ENCODE measurements around the gene RHBDL1.

The RHBDL1 gene

DNA sequence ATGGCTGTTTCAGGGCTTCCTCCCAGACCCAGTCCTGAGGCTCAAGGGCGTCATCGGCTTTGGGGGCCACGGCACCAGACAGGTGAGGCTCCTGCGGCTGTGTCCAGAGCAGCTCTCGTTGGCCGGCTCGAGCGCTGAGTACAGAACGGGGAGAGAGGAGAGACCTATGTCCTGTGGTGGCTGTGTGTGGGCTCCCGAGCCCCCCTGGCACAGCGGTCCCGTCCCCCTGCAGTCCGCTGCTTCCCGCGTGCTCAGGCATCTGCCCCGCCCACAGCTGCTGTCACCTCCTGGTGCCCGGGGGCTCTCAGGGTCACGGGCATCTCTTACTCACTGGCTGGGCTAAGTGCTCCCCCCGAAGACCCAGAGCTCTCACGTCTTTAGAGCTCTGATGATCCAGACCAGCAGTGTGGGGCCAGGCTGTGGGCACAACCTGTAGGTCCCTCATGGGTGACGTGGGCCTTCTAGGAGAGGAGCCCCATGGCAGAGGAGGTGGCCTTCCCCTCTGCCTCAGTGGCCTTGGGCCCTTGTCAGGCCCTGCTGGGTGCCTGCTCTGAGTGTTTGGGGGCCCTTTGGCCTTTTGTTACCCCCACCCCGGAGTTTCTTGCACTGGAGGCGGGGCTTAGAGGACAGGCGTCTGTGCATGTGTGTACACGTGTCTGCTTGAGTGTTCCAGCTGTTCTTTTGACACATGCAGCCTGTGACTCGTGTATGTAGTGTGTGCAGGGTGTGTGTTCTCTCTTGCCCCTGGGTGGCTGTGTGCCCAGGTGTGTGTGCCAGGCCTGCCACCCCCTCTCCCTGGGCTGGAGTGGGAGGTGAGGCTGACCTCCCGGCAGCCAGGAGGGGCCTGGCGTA lies 22.8 kb upstream of the RHBDL1 start:
- DNase-seq (ENCODE audit: low read depth, low spot score) = no peak

- DNase-seq (ENCODE audit: low read depth, low spot score) = no peak
Measured at GRCh38 chr16:654034-654433, 21.4 kb upstream of the RHBDL1 start.

DNA sequence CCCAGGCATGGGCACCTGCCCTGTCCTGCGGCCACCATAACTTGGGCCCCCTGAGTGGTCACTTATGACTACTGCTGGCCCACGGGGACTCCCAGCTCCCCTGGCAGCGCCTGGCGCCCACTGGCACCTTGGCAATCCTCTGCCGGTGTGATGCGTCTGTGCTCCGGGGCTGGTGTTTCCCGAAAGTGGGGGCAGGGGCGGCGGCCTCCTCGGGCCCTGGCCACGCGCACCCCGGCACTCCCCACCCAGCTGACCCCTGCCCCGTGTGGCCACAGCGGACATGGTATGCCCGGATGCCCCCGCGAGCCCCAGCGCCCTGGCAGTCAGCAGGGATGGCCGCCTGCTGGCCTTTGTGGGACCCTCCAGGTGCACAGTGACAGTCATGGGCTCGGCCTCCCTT lies 18.0 kb upstream of the RHBDL1 start:
- no peak for DNase-seq (ENCODE audit: low read depth, low spot score)

GRCh38 chr16:658679-659571 lies 16.5 kb upstream of the RHBDL1 start:
- no peak for DNase-seq (ENCODE audit: low read depth, low spot score)

DNA sequence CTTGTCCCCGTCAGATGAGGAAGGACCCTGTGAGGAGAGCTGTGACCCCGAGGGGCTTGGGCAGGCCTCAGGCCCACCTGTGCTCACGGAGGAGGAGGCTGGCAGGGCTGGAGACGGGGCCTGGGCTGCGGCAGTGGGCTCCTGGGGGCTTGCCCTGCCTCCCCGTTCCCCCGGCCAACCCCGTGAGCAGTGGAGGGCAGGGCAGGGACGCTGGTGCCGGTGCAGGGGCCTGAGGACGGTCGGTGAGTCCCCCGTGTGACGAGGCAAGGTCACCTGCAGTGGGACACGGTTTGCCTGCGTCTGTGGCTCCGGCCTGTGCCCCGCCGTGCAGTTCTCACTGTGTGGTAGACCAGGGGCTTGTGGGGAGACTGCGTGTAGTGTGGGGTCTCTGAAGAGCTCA lies 15.9 kb upstream of the RHBDL1 start:
- no peak for DNase-seq (ENCODE audit: low read depth, low spot score)

- DNase-seq (ENCODE audit: low read depth, low spot score) = no peak
Measured at GRCh38 chr16:660132-660458, 15.4 kb upstream of the RHBDL1 start.

DNA sequence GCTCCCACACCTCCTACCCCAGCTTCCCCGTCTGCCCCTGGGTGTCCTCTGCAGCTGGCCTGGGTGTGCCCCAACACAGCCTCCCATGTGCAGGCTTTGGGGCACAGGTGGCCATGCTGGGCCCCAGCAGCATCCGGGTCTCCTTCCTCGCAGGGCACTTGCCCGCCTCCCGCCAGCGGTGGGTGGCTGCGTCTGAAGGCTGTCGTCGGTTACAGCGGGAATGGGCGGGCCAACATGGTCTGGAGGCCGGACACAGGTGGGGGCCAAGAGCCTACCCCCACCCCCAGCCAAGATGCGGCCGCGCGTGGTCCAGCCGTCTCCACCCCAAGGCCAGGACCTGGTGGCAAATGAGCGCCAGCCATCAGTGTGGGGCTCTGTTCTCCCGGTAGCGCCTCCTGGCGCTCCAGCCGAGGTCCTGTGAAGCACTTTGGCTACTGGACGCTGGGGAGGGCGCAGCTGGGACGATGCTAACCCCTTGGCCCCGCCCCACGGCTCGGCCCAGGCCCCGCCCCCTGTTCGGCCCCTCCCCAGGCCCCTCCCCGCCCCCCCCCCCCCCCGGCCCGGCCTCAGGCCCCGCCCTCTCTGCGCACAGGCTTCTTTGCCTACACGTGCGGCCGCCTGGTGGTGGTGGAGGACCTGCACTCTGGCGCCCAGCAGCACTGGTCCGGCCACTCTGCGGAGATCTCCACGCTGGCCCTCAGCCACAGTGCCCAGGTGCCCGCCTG lies 14.8 kb upstream of the RHBDL1 start:
- DNase-seq (ENCODE audit: low read depth, low spot score) = no peak

GRCh38 chr16:661184-661821 lies 14.2 kb upstream of the RHBDL1 start:
- no peak for DNase-seq (ENCODE audit: low read depth, low spot score)

DNA sequence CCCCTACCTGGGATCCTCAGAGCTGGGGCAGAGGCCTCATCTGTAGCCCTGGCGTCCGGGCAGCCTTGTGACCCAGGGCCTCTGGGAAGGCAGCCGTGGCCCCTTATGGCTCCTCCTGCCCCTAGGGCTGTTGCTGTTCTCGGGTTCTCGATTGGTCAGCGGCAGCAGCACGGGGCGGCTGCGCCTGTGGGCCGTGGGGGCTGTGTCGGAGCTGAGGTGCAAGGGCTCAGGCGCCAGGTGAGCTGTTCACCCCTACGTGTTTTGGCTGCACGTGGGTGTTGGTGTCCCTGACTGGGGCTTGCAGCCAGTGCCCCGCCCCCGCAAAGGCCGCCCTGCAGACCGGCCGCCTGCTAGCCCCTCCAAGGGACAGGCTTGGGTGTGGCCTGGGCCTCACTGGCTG lies 13.4 kb upstream of the RHBDL1 start:
- DNase-seq (ENCODE audit: low read depth, low spot score) = no peak

GRCh38 chr16:662597-662996 lies 12.9 kb upstream of the RHBDL1 start:
- DNase-seq (ENCODE audit: low read depth, low spot score) = no peak

DNA sequence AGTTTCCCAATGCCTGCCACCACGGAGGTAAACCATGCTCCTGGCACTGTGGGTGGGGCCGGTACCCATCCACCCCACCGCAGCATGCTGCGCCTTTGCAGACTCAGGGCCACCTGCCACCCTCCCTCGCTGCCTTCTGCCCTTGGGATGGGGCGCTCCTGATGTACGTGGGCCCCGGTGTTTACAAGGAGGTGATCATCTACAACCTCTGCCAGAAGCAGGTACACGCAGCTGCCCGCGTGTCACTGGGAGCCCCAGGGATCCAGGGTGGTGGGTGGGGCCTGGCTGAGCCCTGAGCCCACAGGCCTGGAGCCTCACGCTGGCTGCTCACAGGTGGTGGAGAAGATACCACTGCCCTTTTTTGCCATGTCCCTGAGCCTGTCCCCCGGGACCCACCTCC lies 8.9 kb upstream of the RHBDL1 start:
- DNase-seq (ENCODE audit: low read depth, low spot score) = no peak

DNA sequence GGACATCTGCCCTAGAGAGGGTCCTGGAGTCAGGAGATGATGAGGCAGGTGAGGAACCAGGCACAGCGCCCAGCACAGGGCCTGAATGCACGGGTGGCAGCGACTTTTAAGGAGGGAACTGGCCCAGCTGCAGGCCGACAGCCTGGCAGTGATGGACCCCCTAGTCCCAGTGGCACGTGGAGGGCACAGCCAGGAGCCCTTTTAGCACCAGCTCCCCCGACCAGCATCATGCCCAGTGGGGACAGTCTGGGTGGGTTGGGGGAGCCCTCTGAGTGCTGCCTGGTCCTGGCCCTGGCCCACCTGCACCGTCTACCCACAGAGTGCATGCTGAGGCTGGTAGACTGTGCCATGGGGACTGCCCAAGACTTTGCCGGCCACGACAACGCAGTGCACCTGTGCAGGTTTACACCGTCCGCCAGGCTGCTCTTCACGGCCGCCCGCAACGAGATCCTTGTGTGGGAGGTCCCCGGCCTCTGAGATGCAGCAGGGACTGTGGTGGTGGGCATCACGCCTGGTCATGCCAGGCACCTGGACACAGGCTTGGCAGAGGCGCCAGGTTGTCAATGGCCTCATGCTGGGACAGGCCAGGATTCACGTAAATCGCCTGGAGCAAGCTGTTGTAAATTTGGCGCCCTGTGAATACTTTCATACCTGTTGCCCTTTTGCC lies 8.2 kb upstream of the RHBDL1 start:
- no peak for DNase-seq (ENCODE audit: low read depth, low spot score)

- peak; percentile 86 for DNase-seq (ENCODE audit: low read depth, low spot score)
Measured at GRCh38 chr16:667780-668518, 7.5 kb upstream of the RHBDL1 start, which contains the start of gene RHOT2. RHOT2 (plus strand) TSS chr16:668132; CDS start chr16:668200, 68 bp downstream.

GRCh38 chr16:668519-669171 lies 6.8 kb upstream of the RHBDL1 start:
- DNase-seq (ENCODE audit: low read depth, low spot score) = no peak

DNA sequence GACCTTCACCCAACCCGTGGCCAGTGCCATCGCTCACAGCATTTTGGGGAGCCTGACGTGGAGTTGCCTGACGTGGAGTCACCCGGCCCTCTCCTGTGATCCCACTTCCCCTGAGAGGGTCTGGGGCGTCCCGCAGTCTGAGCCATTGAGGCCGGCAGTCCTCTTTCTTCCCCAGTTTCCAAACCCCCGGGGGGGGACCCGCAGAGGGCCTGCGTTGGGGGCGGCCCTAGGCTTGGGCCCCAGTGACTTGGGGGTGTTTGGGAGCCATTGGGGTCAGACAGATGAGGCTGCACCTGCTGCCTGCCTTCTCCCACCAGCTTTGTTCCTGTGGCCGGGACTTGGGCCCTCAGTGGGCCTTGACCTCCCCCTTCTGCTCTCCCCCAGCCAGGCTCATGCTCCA lies 5.8 kb upstream of the RHBDL1 start:
- DNase-seq (ENCODE audit: low read depth, low spot score) = no peak

DNA sequence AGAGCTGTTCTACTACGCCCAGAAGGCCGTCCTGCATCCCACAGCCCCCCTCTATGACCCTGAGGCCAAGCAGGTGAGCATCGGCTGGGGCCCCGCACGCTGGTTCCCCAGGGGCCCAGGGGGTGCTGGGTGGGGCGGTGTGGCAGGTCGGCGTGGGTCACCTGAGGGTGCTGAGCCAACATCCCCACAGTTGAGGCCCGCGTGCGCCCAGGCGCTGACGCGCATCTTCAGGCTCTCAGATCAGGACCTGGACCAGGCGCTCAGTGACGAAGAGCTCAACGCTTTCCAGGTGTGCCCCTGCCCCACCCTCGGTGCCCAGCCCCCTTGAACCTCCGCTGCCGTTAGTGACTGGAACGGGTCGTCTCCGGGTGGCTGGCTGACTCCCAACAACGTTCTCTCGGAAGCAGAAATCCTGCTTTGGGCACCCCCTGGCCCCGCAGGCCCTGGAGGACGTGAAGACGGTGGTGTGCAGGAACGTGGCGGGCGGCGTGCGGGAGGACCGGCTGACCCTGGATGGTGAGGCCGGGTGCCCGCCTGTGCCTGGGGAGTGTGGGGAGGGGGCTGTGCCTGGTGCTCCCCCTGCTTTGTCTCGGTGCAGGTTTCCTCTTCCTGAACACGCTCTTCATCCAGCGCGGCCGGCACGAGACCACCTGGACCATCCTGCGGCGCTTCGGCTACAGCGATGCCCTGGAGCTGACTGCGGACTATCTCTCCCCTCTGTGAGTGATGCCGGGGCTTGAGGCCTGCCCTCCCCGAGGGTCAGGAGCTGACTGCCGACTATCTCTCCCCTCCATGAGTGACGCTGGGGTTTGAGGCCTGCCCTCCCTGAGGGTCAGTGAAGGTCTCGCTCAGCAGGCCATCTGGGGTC lies 4.8 kb upstream of the RHBDL1 start:
- DNase-seq (ENCODE audit: low read depth, low spot score) = no peak

DNA sequence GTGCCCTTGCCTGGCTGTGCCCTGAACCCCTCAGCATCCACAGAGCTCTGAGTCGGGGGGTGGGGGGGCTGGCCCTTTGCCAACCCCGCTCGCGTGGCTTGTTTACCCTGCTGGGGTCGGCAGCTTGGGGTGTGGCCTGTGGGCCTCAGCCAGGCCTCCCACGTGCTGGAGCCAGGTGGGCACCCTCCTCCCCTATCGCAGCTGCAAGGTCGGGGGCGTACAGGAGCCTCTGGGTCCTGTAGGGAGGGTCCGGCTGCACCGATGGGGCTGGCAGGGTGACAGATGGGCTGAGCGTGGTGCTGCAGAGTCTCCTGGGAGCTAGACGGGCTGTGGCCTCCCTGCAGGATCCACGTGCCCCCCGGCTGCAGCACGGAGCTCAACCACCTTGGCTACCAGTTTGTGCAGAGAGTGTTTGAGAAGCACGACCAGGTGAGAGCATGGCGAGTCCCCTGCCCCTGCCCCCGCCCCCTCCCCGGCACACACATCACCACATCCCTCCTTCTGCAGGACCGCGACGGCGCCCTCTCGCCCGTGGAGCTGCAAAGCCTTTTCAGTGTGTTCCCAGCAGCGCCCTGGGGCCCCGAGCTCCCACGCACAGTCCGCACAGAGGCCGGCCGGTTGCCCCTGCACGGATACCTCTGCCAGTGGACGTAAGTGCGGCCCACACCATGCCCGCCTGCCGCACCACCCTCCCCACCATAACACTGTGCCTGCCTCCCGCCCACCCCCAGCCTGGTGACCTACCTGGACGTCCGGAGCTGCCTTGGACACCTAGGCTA lies 3.9 kb upstream of the RHBDL1 start:
- no peak for DNase-seq (ENCODE audit: low read depth, low spot score)

DNA sequence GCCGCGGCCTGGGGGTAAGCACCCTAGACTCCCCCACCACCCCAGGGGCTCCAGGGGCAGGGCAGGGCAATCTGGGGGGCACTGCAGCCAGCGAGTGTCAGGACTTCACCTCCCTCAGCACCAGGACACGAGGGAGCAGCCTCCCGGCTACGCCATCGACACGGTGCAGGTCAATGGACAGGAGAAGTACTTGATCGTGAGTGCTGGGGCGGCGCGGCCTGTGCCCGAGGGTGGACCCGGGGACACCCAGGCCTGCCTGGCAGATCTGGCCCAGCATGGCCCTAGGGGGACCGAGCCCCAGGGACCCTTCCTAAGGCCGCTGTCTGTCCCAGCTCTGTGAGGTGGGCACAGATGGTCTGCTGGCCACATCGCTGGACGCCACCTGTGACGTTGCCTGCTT lies 3.1 kb upstream of the RHBDL1 start:
- DNase-seq (ENCODE audit: low read depth, low spot score) = no peak

All from activated CD4-positive, CD25-positive, alpha-beta regulatory T cell treated with anti-CD3 and anti-CD28 coated beads, Interleukin-2, amount 50 U/mL, for 16 hours (primary cell).